ENCODE measurements around the gene PDE12.
A peak's percentile ranks its signal among the peaks of the same experiment; 100 is the strongest.

GRCh38 chr3:57582474-57583168 is 26.5 kb downstream of the PDE12 start:
- TF ChIP-seq CTCF (IDR thresholded peaks at IDR 0.05) (no peak), POLR2A (IDR thresholded peaks at IDR 0.05) (no peak), POLR2AphosphoS5 (IDR thresholded peaks at IDR 0.05) (peak in 1 of 3 donors; percentile 36), EP300 (IDR thresholded peaks at IDR 0.05) (no peak)
